ENCODE data around the gene LPCAT2.

LPCAT2 gene

GRCh38 chr16:55566432-55567175, 57.7 kb downstream of the LPCAT2 start, which contains the start of gene CAPNS2:
Gene CAPNS2, plus strand, starts transcription at chr16:55566684. Its CDS starts 73 bp downstream, at chr16:55566757.
- DNase-seq (ENCODE audit: insufficient read length, low spot score) (no peak), FAIRE-seq (no peak)
- no peak for TF ChIP-seq POLR2A (IDR thresholded peaks at IDR 0.05; ENCODE audit: low read depth, low read length)

- no peak for DNase-seq (ENCODE audit: insufficient read length, low spot score)
Measured at GRCh38 chr16:55567382-55567781, 58.5 kb downstream of the LPCAT2 start.

GRCh38 chr16:55568207-55568606, 59.3 kb downstream of the LPCAT2 start:
- FAIRE-seq, result no peak
- DNase-seq (ENCODE audit: insufficient read length, low spot score), result no peak
- no peak for TF ChIP-seq POLR2A (IDR thresholded peaks at IDR 0.05; ENCODE audit: low read depth, low read length)

More at GRCh38 chr16:55567382-55567781, 58.5 kb downstream of the LPCAT2 start:
- no peak for TF ChIP-seq POLR2A (IDR thresholded peaks at IDR 0.05; ENCODE audit: low read depth, low read length)
- FAIRE-seq, result no peak

- TF ChIP-seq POLR2A (IDR thresholded peaks at IDR 0.05; ENCODE audit: low read depth, low read length), result no peak
- FAIRE-seq, result no peak
- DNase-seq (ENCODE audit: insufficient read length, low spot score), result no peak
Measured at GRCh38 chr16:55569025-55569424, 60.2 kb downstream of the LPCAT2 start.

GRCh38 chr16:55570159-55570558, 61.3 kb downstream of the LPCAT2 start:
- no peak for FAIRE-seq

GRCh38 chr16:55571191-55571897, 62.5 kb downstream of the LPCAT2 start:
- DNase-seq (ENCODE audit: insufficient read length, low spot score) (no peak), FAIRE-seq (no peak)
- no peak for TF ChIP-seq POLR2A (IDR thresholded peaks at IDR 0.05; ENCODE audit: low read depth, low read length)

More at GRCh38 chr16:55570159-55570558, 61.3 kb downstream of the LPCAT2 start:
- DNase-seq (ENCODE audit: insufficient read length, low spot score), result no peak
- TF ChIP-seq POLR2A (IDR thresholded peaks at IDR 0.05; ENCODE audit: low read depth, low read length), result no peak

GRCh38 chr16:55572439-55572838, 63.6 kb downstream of the LPCAT2 start:
- TF ChIP-seq POLR2A (IDR thresholded peaks at IDR 0.05; ENCODE audit: low read depth, low read length), result no peak
- FAIRE-seq (no peak), DNase-seq (ENCODE audit: insufficient read length, low spot score) (no peak)

GRCh38 chr16:55574811-55575210, 65.9 kb downstream of the LPCAT2 start:
- TF ChIP-seq POLR2A (IDR thresholded peaks at IDR 0.05; ENCODE audit: low read depth, low read length), result no peak
- no peak for DNase-seq (ENCODE audit: insufficient read length, low spot score)
- FAIRE-seq, result no peak

- no peak for DNase-seq (ENCODE audit: insufficient read length, low spot score)
- FAIRE-seq, result no peak
- no peak for TF ChIP-seq POLR2A (IDR thresholded peaks at IDR 0.05; ENCODE audit: low read depth, low read length)
Measured at GRCh38 chr16:55575496-55575895, 66.6 kb downstream of the LPCAT2 start.

GRCh38 chr16:55576384-55576783, 67.5 kb downstream of the LPCAT2 start:
- DNase-seq (ENCODE audit: insufficient read length, low spot score) (no peak), FAIRE-seq (no peak)
- TF ChIP-seq POLR2A (IDR thresholded peaks at IDR 0.05; ENCODE audit: low read depth, low read length), result no peak

GRCh38 chr16:55577887-55578286, 69.0 kb downstream of the LPCAT2 start:
- TF ChIP-seq POLR2A (IDR thresholded peaks at IDR 0.05; ENCODE audit: low read depth, low read length), result no peak
- no peak for FAIRE-seq
- no peak for DNase-seq (ENCODE audit: insufficient read length, low spot score)

GRCh38 chr16:55585631-55586030, 76.8 kb downstream of the LPCAT2 start:
- FAIRE-seq, result no peak
- TF ChIP-seq POLR2A (IDR thresholded peaks at IDR 0.05; ENCODE audit: low read depth, low read length), result no peak

GRCh38 chr16:55588799-55589198, 79.9 kb downstream of the LPCAT2 start:
- no peak for FAIRE-seq
- DNase-seq (ENCODE audit: insufficient read length, low spot score), result no peak
- no peak for TF ChIP-seq POLR2A (IDR thresholded peaks at IDR 0.05; ENCODE audit: low read depth, low read length)

More at GRCh38 chr16:55585631-55586030, 76.8 kb downstream of the LPCAT2 start:
- DNase-seq (ENCODE audit: insufficient read length, low spot score), result no peak

GRCh38 chr16:55592306-55592705, 83.4 kb downstream of the LPCAT2 start:
- DNase-seq (ENCODE audit: insufficient read length, low spot score), result no peak
- FAIRE-seq, result no peak
- no peak for TF ChIP-seq POLR2A (IDR thresholded peaks at IDR 0.05; ENCODE audit: low read depth, low read length)

- TF ChIP-seq POLR2A (IDR thresholded peaks at IDR 0.05; ENCODE audit: low read depth, low read length), result no peak
- FAIRE-seq (no peak), DNase-seq (ENCODE audit: insufficient read length, low spot score) (no peak)
Measured at GRCh38 chr16:55597928-55598327, 89.1 kb downstream of the LPCAT2 start.
